GM12892 (cell line): ENCODE measurements around the gene MBNL1.

Experiments used
- DNase-seq: peaks from one replicate; pipeline ENCODE4 v3.0.0; 2011; ENCODE audit not compliant: insufficient read length
- FAIRE-seq: peaks from 2 replicates; lab custom pipeline; 2011; peaks lifted over from hg19 to GRCh38; lab: Jason Lieb, UNC
- POLR2A ChIP-seq: IDR thresholded peaks from 2 replicates; pipeline ENCODE4 v1.6.1; 2011; ENCODE audit warnings: low read depth, low read length, control low read depth
- POLR2AphosphoS5 ChIP-seq: IDR thresholded peaks from 2 replicates; pipeline ENCODE4 v1.6.1; 2011; ENCODE audit warnings: low read depth, low read length, control low read depth
- TAF1 ChIP-seq: IDR thresholded peaks from 2 replicates; pipeline ENCODE4 v1.6.1; 2011; ENCODE audit warnings: low read depth, mild to moderate bottlenecking, control low read depth, low read length, borderline replicate concordance

MBNL1 gene

GRCh38 chr3:152255290-152255689 lies 13.4 kb upstream of the MBNL1 start:
- no peak for DNase-seq
- TF ChIP-seq TAF1, result no peak
- no peak for TF ChIP-seq POLR2AphosphoS5
- no peak for TF ChIP-seq POLR2A
- FAIRE-seq, result no peak

GRCh38 chr3:152256851-152257562 lies 11.7 kb upstream of the MBNL1 start:
- DNase-seq (no peak), FAIRE-seq (peak; percentile 40)
- TF ChIP-seq POLR2AphosphoS5 (no peak), POLR2A (no peak), TAF1 (no peak)

DNA sequence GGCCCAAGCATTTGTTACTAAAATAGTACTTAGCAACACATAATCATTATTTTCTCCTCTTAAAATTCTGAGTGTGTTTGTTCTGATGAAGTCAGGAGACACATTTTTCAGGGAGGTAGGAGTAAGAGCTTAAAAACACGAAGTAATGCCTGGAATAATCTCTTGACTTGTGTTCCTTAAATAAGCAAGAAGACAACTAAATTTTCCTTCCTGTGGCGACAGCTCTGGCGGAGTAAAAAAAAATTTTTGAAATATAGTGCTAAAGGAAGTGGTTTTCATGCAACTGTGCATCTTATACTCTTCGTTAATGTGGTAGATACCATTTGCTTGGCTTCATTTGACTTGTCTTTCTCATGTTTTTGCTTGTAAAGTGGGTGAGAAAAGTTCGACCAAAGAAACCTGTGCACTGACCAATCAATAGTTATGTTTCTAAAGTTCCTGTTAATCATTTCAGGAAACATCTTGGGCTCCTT lies 11.1 kb upstream of the MBNL1 start:
- TF ChIP-seq POLR2AphosphoS5 (no peak), TAF1 (no peak), POLR2A (no peak)
- FAIRE-seq, result peak; percentile 84
- no peak for DNase-seq

GRCh38 chr3:152258448-152259393 lies 10.0 kb upstream of the MBNL1 start:
- no peak for DNase-seq
- FAIRE-seq, result peak; percentile 67

GRCh38 chr3:152259468-152259867 lies 9.3 kb upstream of the MBNL1 start:
- FAIRE-seq (no peak), DNase-seq (no peak)
- no peak for TF ChIP-seq TAF1
- no peak for TF ChIP-seq POLR2A
- no peak for TF ChIP-seq POLR2AphosphoS5

More at GRCh38 chr3:152258448-152259393, 10.0 kb upstream of the MBNL1 start:
- TF ChIP-seq POLR2A, result no peak
- TF ChIP-seq POLR2AphosphoS5, result no peak
- no peak for TF ChIP-seq TAF1

GRCh38 chr3:152260026-152260425 lies 8.7 kb upstream of the MBNL1 start:
- FAIRE-seq (no peak), DNase-seq (no peak)
- TF ChIP-seq POLR2AphosphoS5 (no peak), TAF1 (no peak), POLR2A (no peak)

DNA sequence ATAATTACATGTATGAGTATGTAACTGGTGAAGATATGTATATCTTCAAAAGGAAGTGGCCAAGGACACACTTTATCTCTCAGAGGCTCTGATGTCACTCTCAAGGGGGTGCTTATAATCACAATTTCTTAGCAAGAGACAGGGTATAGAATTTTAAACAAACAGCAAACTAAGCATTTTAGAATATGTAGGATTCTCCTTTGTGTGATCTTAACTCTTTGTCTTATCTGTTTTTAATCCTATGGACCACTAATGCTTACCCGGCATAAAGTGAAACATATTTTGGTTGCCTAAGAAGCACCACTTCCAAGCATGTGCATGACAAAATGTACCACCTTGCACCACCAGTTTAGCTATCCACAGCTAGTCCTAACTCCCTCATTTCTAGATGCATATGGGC lies 8.2 kb upstream of the MBNL1 start:
- FAIRE-seq (no peak), DNase-seq (no peak)

GRCh38 chr3:152261329-152261728 lies 7.4 kb upstream of the MBNL1 start:
- no peak for FAIRE-seq
- no peak for TF ChIP-seq TAF1
- no peak for TF ChIP-seq POLR2AphosphoS5
- no peak for TF ChIP-seq POLR2A

More for the DNA sequence above, 8.2 kb upstream of the MBNL1 start:
- no peak for TF ChIP-seq TAF1

DNA sequence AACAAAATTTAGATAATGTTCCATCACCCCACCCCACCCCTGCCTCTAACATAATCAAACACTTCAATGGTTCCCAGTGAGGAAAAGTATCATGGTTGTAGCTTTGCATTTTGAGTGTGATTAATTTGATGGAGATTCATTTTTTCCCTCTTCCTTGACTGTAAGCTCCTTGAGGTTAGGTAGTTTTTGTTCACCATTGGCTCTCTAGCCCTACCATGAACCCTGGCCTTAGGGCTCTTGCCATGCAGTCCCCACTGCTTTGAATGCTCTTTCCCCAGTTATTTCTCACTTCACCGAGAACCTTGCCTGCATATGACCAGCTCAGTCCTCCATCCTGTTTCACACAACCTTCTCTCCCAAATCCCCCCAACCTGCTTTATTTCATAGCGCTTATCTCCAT lies 5.0 kb upstream of the MBNL1 start:
- FAIRE-seq, result no peak
- DNase-seq, result no peak
- TF ChIP-seq POLR2A (no peak), TAF1 (no peak), POLR2AphosphoS5 (no peak)

More at GRCh38 chr3:152261329-152261728, 7.4 kb upstream of the MBNL1 start:
- no peak for DNase-seq

- FAIRE-seq (no peak), DNase-seq (no peak)
- TF ChIP-seq POLR2A, result no peak
- TF ChIP-seq POLR2AphosphoS5, result no peak
- TF ChIP-seq TAF1, result no peak
These were observed 4.4 kb upstream of the MBNL1 start for GRCh38 chr3:152264378-152264777.

GRCh38 chr3:152266221-152266995 lies 2.3 kb upstream of the MBNL1 start:
- DNase-seq (no peak), FAIRE-seq (no peak)
- no peak for TF ChIP-seq POLR2A
- no peak for TF ChIP-seq TAF1
- TF ChIP-seq POLR2AphosphoS5, result 0 out of 2 replicates have a peak, but pooled peaks have one; percentile 32
